Measurements from ENCODE around the gene MYRF.

GRCh38 chr11:61795876-61796526, 43.6 kb downstream of the MYRF start:
- TF ChIP-seq, protein P1, sequence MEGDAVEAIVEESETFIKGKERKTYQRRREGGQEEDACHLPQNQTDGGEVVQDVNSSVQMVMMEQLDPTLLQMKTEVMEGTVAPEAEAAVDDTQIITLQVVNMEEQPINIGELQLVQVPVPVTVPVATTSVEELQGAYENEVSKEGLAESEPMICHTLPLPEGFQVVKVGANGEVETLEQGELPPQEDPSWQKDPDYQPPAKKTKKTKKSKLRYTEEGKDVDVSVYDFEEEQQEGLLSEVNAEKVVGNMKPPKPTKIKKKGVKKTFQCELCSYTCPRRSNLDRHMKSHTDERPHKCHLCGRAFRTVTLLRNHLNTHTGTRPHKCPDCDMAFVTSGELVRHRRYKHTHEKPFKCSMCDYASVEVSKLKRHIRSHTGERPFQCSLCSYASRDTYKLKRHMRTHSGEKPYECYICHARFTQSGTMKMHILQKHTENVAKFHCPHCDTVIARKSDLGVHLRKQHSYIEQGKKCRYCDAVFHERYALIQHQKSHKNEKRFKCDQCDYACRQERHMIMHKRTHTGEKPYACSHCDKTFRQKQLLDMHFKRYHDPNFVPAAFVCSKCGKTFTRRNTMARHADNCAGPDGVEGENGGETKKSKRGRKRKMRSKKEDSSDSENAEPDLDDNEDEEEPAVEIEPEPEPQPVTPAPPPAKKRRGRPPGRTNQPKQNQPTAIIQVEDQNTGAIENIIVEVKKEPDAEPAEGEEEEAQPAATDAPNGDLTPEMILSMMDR (IDR thresholded peaks at IDR 0.05) = no peak
- TF ChIP-seq POLR2A (IDR thresholded peaks at IDR 0.05) = no peak
